Middle frontal gyrus (tissue), 1 donor: Measurements from ENCODE around the gene SOBP.

Experiments used
- DNase-seq: peaks from one replicate; pipeline ENCODE4 v3.0.0-alpha.2; 2015; ENCODE audit warnings: low spot score; ENCODE audit errors: extremely low spot score

Gene SOBP

GRCh38 chr6:107636486-107636885 is 146.6 kb downstream of the SOBP start:
- no peak for DNase-seq

GRCh38 chr6:107637316-107638315 is 147.7 kb downstream of the SOBP start:
- no peak for DNase-seq

- DNase-seq: no peak
Measured at GRCh38 chr6:107638493-107638892, 148.6 kb downstream of the SOBP start.

GRCh38 chr6:107639511-107639910 is 149.6 kb downstream of the SOBP start:
- no peak for DNase-seq

GRCh38 chr6:107641071-107641470 is 151.2 kb downstream of the SOBP start:
- no peak for DNase-seq

- no peak for DNase-seq
Measured at GRCh38 chr6:107641500-107641941, 151.6 kb downstream of the SOBP start.

- no peak for DNase-seq
Measured at GRCh38 chr6:107642095-107642860, 152.4 kb downstream of the SOBP start.

- no peak for DNase-seq
Measured at GRCh38 chr6:107642861-107643328, 153.0 kb downstream of the SOBP start.

- no peak for DNase-seq
Measured at GRCh38 chr6:107644513-107644912, 154.6 kb downstream of the SOBP start.

GRCh38 chr6:107645740-107646139 is 155.8 kb downstream of the SOBP start:
- DNase-seq: no peak

GRCh38 chr6:107646176-107646575 is 156.3 kb downstream of the SOBP start:
- DNase-seq: no peak

- DNase-seq: no peak
Measured at GRCh38 chr6:107646776-107647438, 157.0 kb downstream of the SOBP start.

GRCh38 chr6:107647439-107647948 is 157.6 kb downstream of the SOBP start:
- no peak for DNase-seq

- DNase-seq: no peak
Measured at GRCh38 chr6:107648983-107649382, 159.1 kb downstream of the SOBP start.

GRCh38 chr6:107652526-107653182 is 162.7 kb downstream of the SOBP start:
- DNase-seq: no peak

- DNase-seq: no peak
Measured at GRCh38 chr6:107653183-107653580, 163.3 kb downstream of the SOBP start.

GRCh38 chr6:107653861-107654394 is 164.0 kb downstream of the SOBP start:
- DNase-seq: no peak

- DNase-seq: no peak
Measured at GRCh38 chr6:107654764-107655163, 164.8 kb downstream of the SOBP start.

- no peak for DNase-seq
Measured at GRCh38 chr6:107655245-107655644, 165.3 kb downstream of the SOBP start.

- DNase-seq: no peak
Measured at GRCh38 chr6:107655864-107656263, 165.9 kb downstream of the SOBP start.
